Stimulated activated naive B cell treated with anti-CD40 and anti-IgM and Interleukin-4, amounts not matched to agents 10 μg/mL and 1 μg/mL and 100 μg/mL, for 72 hours (primary cell): ENCODE measurements around the gene NMRAL1.
A peak's percentile ranks its signal among the peaks of the same experiment; 100 is the strongest.

Source experiments
- ATAC-seq, 2 donors: fragments of 150-1000 bp; cut with Tn5 transposase; replicated peaks; 2 replicates each; pipeline ENCODE4 v1.10.0; 2021; ENCODE audit warnings: moderate library complexity in 1 of 2
- DNase-seq: peaks from one replicate; pipeline ENCODE4 v3.0.0; 2021
- H3K27ac Mint-ChIP-seq: one replicate; pipeline ENCODE4 v1.8.0; 2022; ENCODE audit warnings: mild to moderate bottlenecking, mixed read lengths
- H3K27me3 Mint-ChIP-seq, 2 donors: one replicate each; pipeline ENCODE4 v1.8.0; 2022; ENCODE audit warnings: mixed read lengths in 2 of 2
- H3K36me3 Mint-ChIP-seq, 2 donors: one replicate each; pipeline ENCODE4 v1.8.0; 2022; ENCODE audit warnings: mixed read lengths in 2 of 2, mild to moderate bottlenecking in 1 of 2
- H3K4me1 Mint-ChIP-seq, 2 donors: one replicate each; pipeline ENCODE4 v1.8.0; 2022; ENCODE audit warnings: mixed read lengths in 2 of 2, mild to moderate bottlenecking in 1 of 2
- H3K4me3 Mint-ChIP-seq, 2 donors: one replicate each; pipeline ENCODE4 v1.8.0; 2022; ENCODE audit warnings: mild to moderate bottlenecking in 2 of 2, mixed read lengths in 2 of 2, moderate library complexity in 1 of 2
- H3K9me3 Mint-ChIP-seq, 2 donors: one replicate each; pipeline ENCODE4 v1.8.0; 2022; ENCODE audit warnings: mixed read lengths in 2 of 2, mild to moderate bottlenecking in 1 of 2

NMRAL1 gene

GRCh38 chr16:4467916-4468315 is 6.5 kb downstream of the NMRAL1 start:
- Mint-ChIP-seq H3K4me1 (peaks cover under 1 to 2% of the 10 kb centered on the region in 2 donors), H3K36me3 (peaks cover 26 to 38% of the 10 kb centered on the region in 2 donors), H3K9me3 (no peaks in the 10 kb centered on the region), H3K27ac (no peak overlapping the region), H3K27me3 (no peaks in the 10 kb centered on the region), H3K4me3 (no peak overlapping the region)
- DNase-seq (no peak), ATAC-seq (no peak)

DNA sequence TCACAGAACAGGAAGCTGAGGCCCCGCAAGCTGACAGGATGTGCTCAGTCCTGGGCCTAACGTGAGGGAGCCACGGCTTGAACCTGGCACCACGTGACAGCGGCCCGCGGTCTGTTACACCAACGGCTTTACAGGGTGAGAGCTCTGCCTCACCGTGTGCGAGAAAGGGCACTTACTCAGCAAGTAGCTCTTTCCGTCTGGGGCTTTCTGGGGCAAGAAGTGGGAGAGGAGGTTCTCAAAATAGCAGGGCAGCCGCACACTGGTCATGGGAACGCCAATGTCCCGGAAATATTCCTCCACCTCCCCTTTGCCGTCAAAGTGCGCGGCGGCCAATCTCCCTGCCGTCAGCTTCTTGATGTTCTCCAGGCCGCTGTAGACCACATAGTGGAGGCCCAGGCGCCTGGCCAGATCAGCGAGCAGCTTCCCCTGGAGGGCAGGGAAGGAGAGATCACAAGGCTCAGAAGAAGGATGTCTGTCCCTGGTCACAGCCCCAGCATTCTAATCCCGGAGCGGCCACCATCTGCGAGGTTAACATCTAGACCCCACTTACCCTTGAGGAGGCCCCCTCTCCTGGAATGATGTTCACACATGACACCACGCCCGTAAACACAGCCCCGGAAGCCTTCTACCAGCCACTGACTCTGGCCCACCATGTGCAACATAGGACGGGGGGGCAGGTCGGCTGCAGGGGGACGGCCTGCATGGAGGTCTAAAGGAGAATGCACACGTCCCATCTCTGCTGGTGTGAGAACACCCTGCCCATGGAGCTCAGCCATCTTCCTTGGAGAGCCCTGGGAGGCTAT is 8.2 kb downstream of the NMRAL1 start:
- ATAC-seq: no peak
- Mint-ChIP-seq H3K27me3 (no peaks in the 10 kb centered on the region), H3K4me3 (no peak overlapping the region), H3K4me1 (peaks cover 0 to under 1% of the 10 kb centered on the region in 2 donors), H3K9me3 (no peaks in the 10 kb centered on the region), H3K27ac (no peak overlapping the region), H3K36me3 (peaks cover 27 to 39% of the 10 kb centered on the region in 2 donors)
- no peak for DNase-seq

GRCh38 chr16:4463522-4464163 is 10.8 kb downstream of the NMRAL1 start:
- Mint-ChIP-seq H3K27ac (peak overlapping the region; percentile 57), H3K9me3 (no peaks in the 10 kb centered on the region), H3K4me3 (no peak overlapping the region), H3K4me1 (peaks cover 3 to 5% of the 10 kb centered on the region in 2 donors), H3K27me3 (no peaks in the 10 kb centered on the region), H3K36me3 (peaks cover 38 to 53% of the 10 kb centered on the region in 2 donors)
- no peak for ATAC-seq
- DNase-seq: no peak

DNA sequence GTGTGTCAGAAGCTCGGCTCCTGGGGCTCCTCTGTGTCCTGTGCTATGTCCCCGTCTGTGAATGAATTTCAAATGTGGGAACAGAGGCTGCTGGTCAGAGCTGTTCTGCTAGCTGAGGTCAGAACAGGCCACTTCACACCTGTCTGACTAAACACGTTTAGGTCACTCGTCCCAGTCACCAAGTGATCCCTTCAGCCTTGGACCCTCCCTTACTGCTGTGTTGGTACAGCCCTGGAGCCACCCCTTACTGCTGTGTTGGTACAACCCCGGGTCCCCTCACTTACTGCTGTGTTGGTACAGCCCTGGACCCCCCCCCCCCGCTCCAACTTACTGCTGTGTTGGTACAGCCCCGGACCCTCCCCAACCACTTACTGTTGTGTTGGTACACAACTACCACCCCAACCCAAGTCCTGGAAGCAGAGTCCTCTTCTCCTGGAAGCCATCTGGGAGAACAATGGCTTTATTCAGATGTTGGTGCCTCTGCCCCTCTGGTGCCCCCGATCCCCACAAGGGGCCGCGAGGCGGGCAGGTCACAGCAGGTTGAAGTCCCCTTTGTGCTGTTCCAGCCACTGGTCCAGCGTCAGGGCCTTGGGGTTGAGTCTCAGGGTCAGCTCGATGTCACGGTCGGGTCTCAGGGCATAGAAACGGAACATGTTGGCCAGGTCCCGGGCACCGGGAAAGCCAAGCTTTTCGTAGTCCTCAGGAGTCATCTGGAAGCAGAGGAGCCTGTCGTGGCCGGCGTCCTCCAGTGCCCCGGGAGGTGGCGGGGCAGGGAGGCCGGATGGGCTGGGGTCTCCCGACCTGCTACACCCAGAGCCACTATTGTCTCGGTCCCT is 13.0 kb downstream of the NMRAL1 start:
- H3K4me1 Mint-ChIP-seq: peaks cover 5% of the 10 kb centered on the region in 2 donors
- H3K27ac Mint-ChIP-seq: peak overlapping the region; percentile 20
- ATAC-seq (peak in 1 of 2 donors; percentile 31), DNase-seq (no peak)
- H3K36me3 Mint-ChIP-seq: peaks cover 33 to 50% of the 10 kb centered on the region in 2 donors
- no peaks in the 10 kb centered on the region for H3K27me3 Mint-ChIP-seq
- no peak overlapping the region for H3K4me3 Mint-ChIP-seq
- no peaks in the 10 kb centered on the region for H3K9me3 Mint-ChIP-seq

- no peak overlapping the region for H3K27ac Mint-ChIP-seq
- DNase-seq (no peak), ATAC-seq (no peak)
- no peak overlapping the region for H3K4me3 Mint-ChIP-seq
- no peaks in the 10 kb centered on the region for H3K27me3 Mint-ChIP-seq
- H3K9me3 Mint-ChIP-seq: no peaks in the 10 kb centered on the region
- H3K4me1 Mint-ChIP-seq: peaks cover 7 to 8% of the 10 kb centered on the region in 2 donors
- H3K36me3 Mint-ChIP-seq: peaks cover 32 to 47% of the 10 kb centered on the region in 2 donors
These were observed 13.5 kb downstream of the NMRAL1 start for GRCh38 chr16:4460936-4461249.

DNA sequence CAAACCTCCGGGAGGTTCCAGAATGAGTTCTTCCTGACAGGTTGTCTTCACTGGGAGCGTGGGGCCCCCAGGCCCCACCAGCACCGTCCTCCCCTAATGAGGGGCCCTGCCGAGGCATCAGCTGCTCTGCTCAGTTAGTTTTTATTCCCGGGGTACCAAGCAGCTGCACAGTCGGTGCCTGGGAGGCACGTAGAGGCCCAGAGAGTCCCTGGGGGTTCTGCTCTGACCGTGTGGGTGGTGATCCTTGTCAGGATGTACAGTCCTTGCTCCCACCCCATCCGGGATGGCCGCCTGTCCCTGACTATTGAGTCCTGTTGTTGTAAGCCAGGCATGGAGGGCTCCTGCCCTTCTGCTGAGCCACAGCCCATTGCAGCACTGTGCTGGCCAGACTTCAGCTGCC is 18.5 kb downstream of the NMRAL1 start:
- Mint-ChIP-seq H3K27me3 (no peaks in the 10 kb centered on the region), H3K4me3 (no peak overlapping the region), H3K27ac (peak overlapping the region; percentile 14), H3K9me3 (no peaks in the 10 kb centered on the region), H3K4me1 (peaks cover 7% of the 10 kb centered on the region in 2 donors), H3K36me3 (peaks cover 33 to 54% of the 10 kb centered on the region in 2 donors)
- ATAC-seq: no peak
- DNase-seq: no peak

- no peak for DNase-seq
- H3K27me3 Mint-ChIP-seq: no peaks in the 10 kb centered on the region
- no peaks in the 10 kb centered on the region for H3K9me3 Mint-ChIP-seq
- H3K36me3 Mint-ChIP-seq: peaks cover 33 to 58% of the 10 kb centered on the region in 2 donors
- no peak for ATAC-seq
- no peak overlapping the region for H3K27ac Mint-ChIP-seq
- no peak overlapping the region for H3K4me3 Mint-ChIP-seq
- peaks cover 5 to 7% of the 10 kb centered on the region in 2 donors for H3K4me1 Mint-ChIP-seq
These were observed 19.3 kb downstream of the NMRAL1 start for GRCh38 chr16:4455081-4455480.

- Mint-ChIP-seq H3K4me1 (peaks cover 5 to 7% of the 10 kb centered on the region in 2 donors), H3K4me3 (no peak overlapping the region), H3K9me3 (no peaks in the 10 kb centered on the region), H3K27me3 (no peaks in the 10 kb centered on the region), H3K27ac (peak overlapping the region; percentile 37), H3K36me3 (peaks cover 33 to 56% of the 10 kb centered on the region in 2 donors)
- ATAC-seq: no peak
- DNase-seq: no peak
These were observed 19.8 kb downstream of the NMRAL1 start for GRCh38 chr16:4454623-4455022.

GRCh38 chr16:4452674-4453073 is 21.8 kb downstream of the NMRAL1 start:
- ATAC-seq: no peak

GRCh38 chr16:4450931-4451519 is 23.4 kb downstream of the NMRAL1 start:
- ATAC-seq (no peak), DNase-seq (no peak)
- Mint-ChIP-seq H3K4me3 (no peak overlapping the region), H3K27ac (peak overlapping the region; percentile 14), H3K27me3 (no peaks in the 10 kb centered on the region), H3K36me3 (peaks cover 41 to 55% of the 10 kb centered on the region in 2 donors), H3K9me3 (no peaks in the 10 kb centered on the region), H3K4me1 (peaks cover 1 to 2% of the 10 kb centered on the region in 2 donors)

More at GRCh38 chr16:4452674-4453073, 21.8 kb downstream of the NMRAL1 start:
- Mint-ChIP-seq H3K36me3 (peaks cover 35 to 48% of the 10 kb centered on the region in 2 donors), H3K27me3 (no peaks in the 10 kb centered on the region), H3K27ac (no peak overlapping the region), H3K9me3 (no peaks in the 10 kb centered on the region), H3K4me3 (no peak overlapping the region), H3K4me1 (peaks cover 4 to 5% of the 10 kb centered on the region in 2 donors)
- no peak for DNase-seq

- Mint-ChIP-seq H3K27ac (peak overlapping the region; percentile 14), H3K27me3 (no peaks in the 10 kb centered on the region), H3K4me1 (no peaks in the 10 kb centered on the region), H3K4me3 (no peak overlapping the region), H3K36me3 (peaks cover 37 to 51% of the 10 kb centered on the region in 2 donors), H3K9me3 (no peaks in the 10 kb centered on the region)
- ATAC-seq (no peak), DNase-seq (no peak)
These were observed 24.0 kb downstream of the NMRAL1 start for GRCh38 chr16:4450430-4450829.

DNA sequence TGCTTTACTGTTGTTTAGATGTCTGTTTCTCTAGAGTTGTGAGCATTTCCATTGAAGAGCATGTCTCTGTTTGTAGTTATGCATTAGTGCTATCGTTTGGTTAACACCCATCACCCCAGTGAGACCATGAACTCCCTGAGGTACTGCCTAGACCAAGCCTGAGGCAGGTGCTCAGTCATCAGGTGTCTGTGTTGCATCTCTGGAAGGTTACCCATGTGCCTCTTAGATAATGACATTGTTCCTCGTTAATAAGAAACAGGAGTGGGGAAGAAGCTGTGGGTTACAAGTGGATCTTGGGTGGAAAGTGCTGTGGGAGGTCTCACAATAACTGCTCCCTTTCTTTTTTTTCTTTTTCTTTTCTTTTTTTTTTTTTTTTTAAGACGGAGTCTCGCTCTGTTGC is 30.4 kb downstream of the NMRAL1 start:
- DNase-seq (no peak), ATAC-seq (no peak)
- Mint-ChIP-seq H3K27ac (no peak overlapping the region), H3K4me3 (no peak overlapping the region), H3K27me3 (no peaks in the 10 kb centered on the region), H3K9me3 (no peaks in the 10 kb centered on the region), H3K4me1 (no peaks in the 10 kb centered on the region), H3K36me3 (peaks cover 46 to 52% of the 10 kb centered on the region in 2 donors)

DNA sequence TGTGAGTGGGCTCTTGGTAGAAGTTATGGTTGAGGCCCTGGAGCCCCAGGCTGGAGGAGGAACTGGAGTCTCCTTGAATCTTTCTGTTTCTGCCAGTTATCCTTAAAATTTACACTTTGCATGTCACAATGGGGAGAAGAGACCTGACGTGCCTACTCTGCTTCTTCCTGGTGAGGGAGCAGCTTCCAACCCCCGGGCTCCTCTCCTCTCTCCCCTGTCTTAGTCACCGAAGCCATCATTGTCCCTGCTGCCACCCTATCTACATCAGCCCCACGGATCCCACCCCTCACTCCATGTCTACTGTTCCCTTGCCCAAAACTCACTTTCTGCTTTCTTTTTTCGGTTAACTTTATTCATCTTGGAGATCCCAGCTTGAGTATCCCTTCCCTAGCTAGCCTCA is 31.2 kb downstream of the NMRAL1 start:
- ATAC-seq: no peak
- no peaks in the 10 kb centered on the region for H3K4me1 Mint-ChIP-seq
- peaks cover 46 to 52% of the 10 kb centered on the region in 2 donors for H3K36me3 Mint-ChIP-seq

DNA sequence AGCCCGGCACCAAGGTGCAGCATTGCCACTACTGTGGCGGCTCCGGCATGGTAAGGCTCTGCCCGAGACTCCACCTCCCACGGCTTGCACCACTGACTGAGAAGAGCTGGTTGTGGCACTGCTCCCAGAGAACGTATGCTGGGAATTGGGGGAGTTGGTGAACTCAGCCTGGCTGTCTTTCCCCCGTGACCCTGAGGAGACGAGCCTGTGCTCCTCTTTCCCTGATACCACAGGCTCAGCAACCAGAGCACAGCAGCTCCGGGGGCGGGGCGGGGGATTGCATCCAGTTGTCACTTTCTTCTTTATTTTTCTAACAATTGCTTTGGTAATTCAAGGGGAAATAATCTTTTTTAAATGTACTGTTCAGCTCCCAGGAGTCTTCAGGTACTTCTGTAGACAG is 32.1 kb downstream of the NMRAL1 start:
- H3K27ac Mint-ChIP-seq: no peak overlapping the region
- no peak overlapping the region for H3K4me3 Mint-ChIP-seq
- no peaks in the 10 kb centered on the region for H3K9me3 Mint-ChIP-seq
- H3K36me3 Mint-ChIP-seq: peaks cover 43 to 50% of the 10 kb centered on the region in 2 donors
- ATAC-seq (no peak), DNase-seq (no peak)
- H3K4me1 Mint-ChIP-seq: no peaks in the 10 kb centered on the region
- H3K27me3 Mint-ChIP-seq: no peaks in the 10 kb centered on the region

More for the DNA sequence above, 31.2 kb downstream of the NMRAL1 start:
- Mint-ChIP-seq H3K4me3 (no peak overlapping the region), H3K9me3 (no peaks in the 10 kb centered on the region), H3K27ac (no peak overlapping the region), H3K27me3 (no peaks in the 10 kb centered on the region)
- DNase-seq: no peak
